Measurements from ENCODE around the gene GPRC5C.
A peak's percentile ranks its signal among the peaks of the same experiment; 100 is the strongest.

GPRC5C gene

GRCh38 chr17:74446551-74447500 lies 14.9 kb downstream of the GPRC5C start:
- peaks cover 0 to 24% of the 10 kb centered on the region in 2 donors for H3K27me3 Mint-ChIP-seq
- no peak overlapping the region for H3K27ac Mint-ChIP-seq
- no peak overlapping the region for H3K4me3 Mint-ChIP-seq
- peaks cover 0 to 9% of the 10 kb centered on the region in 2 donors for H3K4me1 Mint-ChIP-seq (ENCODE audit: low read depth in 2 of 2)
- ATAC-seq (replicated peaks), result no peak
- H3K9me3 Mint-ChIP-seq, result no peaks in the 10 kb centered on the region
- H3K36me3 Mint-ChIP-seq (ENCODE audit: insufficient read depth), result no peaks in the 10 kb centered on the region
- no peak for DNase-seq

- peaks cover 0 to 18% of the 10 kb centered on the region in 2 donors for H3K27me3 Mint-ChIP-seq
- peaks cover 1% of the 10 kb centered on the region for H3K36me3 Mint-ChIP-seq (ENCODE audit: insufficient read depth)
- no peak for ATAC-seq (replicated peaks)
- H3K4me3 Mint-ChIP-seq, result no peak overlapping the region
- no peak overlapping the region for H3K27ac Mint-ChIP-seq
- no peaks in the 10 kb centered on the region for H3K9me3 Mint-ChIP-seq
- DNase-seq, result no peak
- peaks cover 6 to 13% of the 10 kb centered on the region in 2 donors for H3K4me1 Mint-ChIP-seq (ENCODE audit: low read depth in 2 of 2)
Measured at GRCh38 chr17:74447628-74448159, 15.8 kb downstream of the GPRC5C start.

- Mint-ChIP-seq H3K36me3 (ENCODE audit: insufficient read depth) (peaks cover 4% of the 10 kb centered on the region), H3K27me3 (peaks cover 0 to 13% of the 10 kb centered on the region in 2 donors), H3K27ac (no peak overlapping the region), H3K9me3 (no peaks in the 10 kb centered on the region), H3K4me1 (ENCODE audit: low read depth in 2 of 2) (peaks cover 8 to 18% of the 10 kb centered on the region in 2 donors), H3K4me3 (no peak overlapping the region)
- no peak for DNase-seq
- no peak for ATAC-seq (replicated peaks)
Measured at GRCh38 chr17:74448756-74449155, 16.9 kb downstream of the GPRC5C start.

- Mint-ChIP-seq H3K27me3 (peaks cover 0 to 7% of the 10 kb centered on the region in 2 donors), H3K4me1 (ENCODE audit: low read depth in 2 of 2) (peaks cover 8 to 18% of the 10 kb centered on the region in 2 donors), H3K4me3 (no peak overlapping the region), H3K36me3 (ENCODE audit: insufficient read depth) (peaks cover 4% of the 10 kb centered on the region), H3K9me3 (no peaks in the 10 kb centered on the region), H3K27ac (no peak overlapping the region)
- DNase-seq, result no peak
- no peak for ATAC-seq (replicated peaks)
Measured at GRCh38 chr17:74449306-74449705, 17.4 kb downstream of the GPRC5C start.

- peaks cover 10 to 22% of the 10 kb centered on the region in 2 donors for H3K4me1 Mint-ChIP-seq (ENCODE audit: low read depth in 2 of 2)
- DNase-seq, result no peak
- peaks cover 0 to 3% of the 10 kb centered on the region in 2 donors for H3K27me3 Mint-ChIP-seq
- H3K4me3 Mint-ChIP-seq, result no peak overlapping the region
- H3K9me3 Mint-ChIP-seq, result no peaks in the 10 kb centered on the region
- H3K27ac Mint-ChIP-seq, result no peak overlapping the region
- no peak for ATAC-seq (replicated peaks)
- peaks cover 4% of the 10 kb centered on the region for H3K36me3 Mint-ChIP-seq (ENCODE audit: insufficient read depth)
Measured at GRCh38 chr17:74449773-74450172, 17.9 kb downstream of the GPRC5C start.

- H3K4me1 Mint-ChIP-seq (ENCODE audit: low read depth in 2 of 2), result peaks cover 14 to 22% of the 10 kb centered on the region in 2 donors
- H3K27me3 Mint-ChIP-seq, result no peaks in the 10 kb centered on the region
- ATAC-seq (replicated peaks), result no peak
- no peak overlapping the region for H3K4me3 Mint-ChIP-seq
- H3K27ac Mint-ChIP-seq, result no peak overlapping the region
- H3K9me3 Mint-ChIP-seq, result no peaks in the 10 kb centered on the region
- H3K36me3 Mint-ChIP-seq (ENCODE audit: insufficient read depth), result peaks cover 4% of the 10 kb centered on the region
- no peak for DNase-seq
Measured at GRCh38 chr17:74450231-74450630, 18.3 kb downstream of the GPRC5C start.

- no peaks in the 10 kb centered on the region for H3K27me3 Mint-ChIP-seq
- ATAC-seq (replicated peaks) (no peak), DNase-seq (no peak)
- H3K9me3 Mint-ChIP-seq, result no peaks in the 10 kb centered on the region
- H3K4me1 Mint-ChIP-seq (ENCODE audit: low read depth in 2 of 2), result peaks cover 14 to 22% of the 10 kb centered on the region in 2 donors
- peaks cover 4% of the 10 kb centered on the region for H3K36me3 Mint-ChIP-seq (ENCODE audit: insufficient read depth)
- no peak overlapping the region for H3K4me3 Mint-ChIP-seq
- no peak overlapping the region for H3K27ac Mint-ChIP-seq
Measured at GRCh38 chr17:74450925-74451403, 19.1 kb downstream of the GPRC5C start.

- DNase-seq (no peak), ATAC-seq (replicated peaks) (no peak)
- Mint-ChIP-seq H3K27me3 (no peaks in the 10 kb centered on the region), H3K36me3 (ENCODE audit: insufficient read depth) (peaks cover 4% of the 10 kb centered on the region), H3K27ac (peak overlapping the region in 1 of 2 donors; percentile 60), H3K9me3 (no peaks in the 10 kb centered on the region), H3K4me1 (ENCODE audit: low read depth in 2 of 2) (peaks cover 17 to 26% of the 10 kb centered on the region in 2 donors), H3K4me3 (no peak overlapping the region)
Measured at GRCh38 chr17:74451557-74451956, 19.7 kb downstream of the GPRC5C start.

- Mint-ChIP-seq H3K4me1 (ENCODE audit: low read depth in 2 of 2) (peaks cover 17 to 29% of the 10 kb centered on the region in 2 donors), H3K27ac (peak overlapping the region; percentile 19 to 60), H3K27me3 (no peaks in the 10 kb centered on the region), H3K4me3 (peak overlapping the region; percentile 66 to 72), H3K9me3 (no peaks in the 10 kb centered on the region), H3K36me3 (ENCODE audit: insufficient read depth) (peaks cover 4% of the 10 kb centered on the region)
- ATAC-seq (replicated peaks), result peak; percentile 31
- DNase-seq, result no peak
Measured at GRCh38 chr17:74452033-74452840, 20.3 kb downstream of the GPRC5C start.

GRCh38 chr17:74452841-74453661 lies 21.2 kb downstream of the GPRC5C start:
- Mint-ChIP-seq H3K4me1 (ENCODE audit: low read depth in 2 of 2) (peaks cover 21 to 34% of the 10 kb centered on the region in 2 donors), H3K9me3 (no peaks in the 10 kb centered on the region), H3K36me3 (ENCODE audit: insufficient read depth) (peaks cover 4% of the 10 kb centered on the region), H3K4me3 (peak overlapping the region; percentile 66 to 72), H3K27ac (peak overlapping the region; percentile 19 to 60), H3K27me3 (no peaks in the 10 kb centered on the region)
- no peak for DNase-seq
- no peak for ATAC-seq (replicated peaks)

- Mint-ChIP-seq H3K4me3 (peak overlapping the region; percentile 62 to 72), H3K27ac (no peak overlapping the region), H3K36me3 (ENCODE audit: insufficient read depth) (peaks cover 4% of the 10 kb centered on the region), H3K27me3 (no peaks in the 10 kb centered on the region), H3K9me3 (no peaks in the 10 kb centered on the region), H3K4me1 (ENCODE audit: low read depth in 2 of 2) (peaks cover 21 to 39% of the 10 kb centered on the region in 2 donors)
- no peak for DNase-seq
- peak; percentile 89 for ATAC-seq (replicated peaks)
Measured at GRCh38 chr17:74453665-74454196, 21.8 kb downstream of the GPRC5C start.

- no peaks in the 10 kb centered on the region for H3K9me3 Mint-ChIP-seq
- peaks cover 21 to 39% of the 10 kb centered on the region in 2 donors for H3K4me1 Mint-ChIP-seq (ENCODE audit: low read depth in 2 of 2)
- H3K4me3 Mint-ChIP-seq, result peak overlapping the region; percentile 31 to 60
- peak; percentile 14 for ATAC-seq (replicated peaks)
- H3K36me3 Mint-ChIP-seq (ENCODE audit: insufficient read depth), result peaks cover 4% of the 10 kb centered on the region
- DNase-seq, result peak; percentile 51 to 65 (median 58)
- no peaks in the 10 kb centered on the region for H3K27me3 Mint-ChIP-seq
- H3K27ac Mint-ChIP-seq, result no peak overlapping the region
Measured at GRCh38 chr17:74454197-74455024, 22.5 kb downstream of the GPRC5C start.

Measured in effector memory CD8-positive, alpha-beta T cell (primary cell).